GM12873 (cell line): ENCODE results near the gene RGS1.

Experiments
- TF ChIP-seq, protein P1 (sequence below): IDR thresholded peaks from 2 replicates; pipeline ENCODE4 v1.5.1; 2012; ENCODE audit warnings: low read depth, mild to moderate bottlenecking, moderate library complexity, low read length, control low read depth; ENCODE audit not compliant: insufficient read depth; ENCODE audit errors: missing control alignments

RGS1 gene

DNA sequence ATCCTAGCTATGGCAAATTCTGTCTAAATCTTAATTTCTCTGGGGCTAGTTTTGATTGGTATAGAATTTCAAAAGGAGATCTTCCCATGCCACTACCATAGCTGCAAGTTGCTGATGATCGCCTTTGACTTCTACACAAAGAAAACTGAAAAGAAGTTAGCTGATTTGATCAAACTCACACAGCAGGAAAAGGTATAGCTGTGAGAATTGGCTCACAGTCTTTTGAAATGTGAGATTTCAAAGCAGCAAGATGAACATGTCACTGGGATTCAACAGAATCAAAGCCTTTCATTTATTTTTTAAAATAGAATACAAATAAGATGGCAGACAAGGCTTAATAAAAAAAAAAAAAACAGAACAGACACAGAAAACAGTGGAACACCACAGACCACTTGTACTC lies 7.5 kb upstream of the RGS1 start:
- TF ChIP-seq, protein P1, sequence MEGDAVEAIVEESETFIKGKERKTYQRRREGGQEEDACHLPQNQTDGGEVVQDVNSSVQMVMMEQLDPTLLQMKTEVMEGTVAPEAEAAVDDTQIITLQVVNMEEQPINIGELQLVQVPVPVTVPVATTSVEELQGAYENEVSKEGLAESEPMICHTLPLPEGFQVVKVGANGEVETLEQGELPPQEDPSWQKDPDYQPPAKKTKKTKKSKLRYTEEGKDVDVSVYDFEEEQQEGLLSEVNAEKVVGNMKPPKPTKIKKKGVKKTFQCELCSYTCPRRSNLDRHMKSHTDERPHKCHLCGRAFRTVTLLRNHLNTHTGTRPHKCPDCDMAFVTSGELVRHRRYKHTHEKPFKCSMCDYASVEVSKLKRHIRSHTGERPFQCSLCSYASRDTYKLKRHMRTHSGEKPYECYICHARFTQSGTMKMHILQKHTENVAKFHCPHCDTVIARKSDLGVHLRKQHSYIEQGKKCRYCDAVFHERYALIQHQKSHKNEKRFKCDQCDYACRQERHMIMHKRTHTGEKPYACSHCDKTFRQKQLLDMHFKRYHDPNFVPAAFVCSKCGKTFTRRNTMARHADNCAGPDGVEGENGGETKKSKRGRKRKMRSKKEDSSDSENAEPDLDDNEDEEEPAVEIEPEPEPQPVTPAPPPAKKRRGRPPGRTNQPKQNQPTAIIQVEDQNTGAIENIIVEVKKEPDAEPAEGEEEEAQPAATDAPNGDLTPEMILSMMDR = no peak

DNA sequence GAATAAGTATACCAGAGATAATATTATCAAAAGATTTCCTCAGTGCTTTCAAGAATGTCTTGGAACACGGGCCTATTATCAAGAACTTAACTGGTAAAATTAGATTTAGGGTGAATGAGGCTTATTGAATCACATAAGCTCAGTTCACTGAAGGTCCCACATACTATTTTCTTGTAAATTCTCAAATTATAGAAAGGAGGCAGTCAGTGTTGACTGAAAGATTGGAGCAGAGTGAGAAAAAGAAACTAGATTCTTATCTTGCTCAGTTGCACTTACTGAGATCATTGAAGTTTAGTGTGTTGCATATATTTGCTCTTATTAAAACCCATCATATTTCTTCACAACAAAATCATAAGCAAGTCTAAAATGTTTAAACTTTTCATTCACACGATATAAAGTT lies 3.9 kb upstream of the RGS1 start:
- TF ChIP-seq, protein P1 = no peak

GRCh38 chr1:192573499-192573898 lies 2.1 kb upstream of the RGS1 start:
- TF ChIP-seq, protein P1 = no peak

DNA sequence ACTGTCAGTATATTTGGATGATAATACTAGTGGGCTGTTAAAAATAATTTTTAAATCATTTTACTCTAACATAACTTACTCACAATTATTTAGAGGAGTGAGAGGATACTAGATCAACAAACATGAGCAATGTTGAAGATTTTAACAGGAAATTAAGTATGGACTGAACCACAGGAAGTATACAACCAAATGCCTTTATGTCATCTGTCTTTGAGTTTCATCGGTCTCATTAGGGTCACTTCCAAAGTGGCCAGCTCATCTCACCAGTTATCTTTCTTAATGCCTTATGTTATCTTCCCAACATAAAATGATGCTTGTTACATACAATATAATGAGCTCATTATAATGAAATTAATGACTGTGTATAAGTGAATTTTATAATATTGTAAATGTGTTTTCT lies 1.5 kb upstream of the RGS1 start:
- TF ChIP-seq, protein P1 = no peak

GRCh38 chr1:192576190-192577144 lies 894 bp downstream of the RGS1 start:
- TF ChIP-seq, protein P1 = no peak

DNA sequence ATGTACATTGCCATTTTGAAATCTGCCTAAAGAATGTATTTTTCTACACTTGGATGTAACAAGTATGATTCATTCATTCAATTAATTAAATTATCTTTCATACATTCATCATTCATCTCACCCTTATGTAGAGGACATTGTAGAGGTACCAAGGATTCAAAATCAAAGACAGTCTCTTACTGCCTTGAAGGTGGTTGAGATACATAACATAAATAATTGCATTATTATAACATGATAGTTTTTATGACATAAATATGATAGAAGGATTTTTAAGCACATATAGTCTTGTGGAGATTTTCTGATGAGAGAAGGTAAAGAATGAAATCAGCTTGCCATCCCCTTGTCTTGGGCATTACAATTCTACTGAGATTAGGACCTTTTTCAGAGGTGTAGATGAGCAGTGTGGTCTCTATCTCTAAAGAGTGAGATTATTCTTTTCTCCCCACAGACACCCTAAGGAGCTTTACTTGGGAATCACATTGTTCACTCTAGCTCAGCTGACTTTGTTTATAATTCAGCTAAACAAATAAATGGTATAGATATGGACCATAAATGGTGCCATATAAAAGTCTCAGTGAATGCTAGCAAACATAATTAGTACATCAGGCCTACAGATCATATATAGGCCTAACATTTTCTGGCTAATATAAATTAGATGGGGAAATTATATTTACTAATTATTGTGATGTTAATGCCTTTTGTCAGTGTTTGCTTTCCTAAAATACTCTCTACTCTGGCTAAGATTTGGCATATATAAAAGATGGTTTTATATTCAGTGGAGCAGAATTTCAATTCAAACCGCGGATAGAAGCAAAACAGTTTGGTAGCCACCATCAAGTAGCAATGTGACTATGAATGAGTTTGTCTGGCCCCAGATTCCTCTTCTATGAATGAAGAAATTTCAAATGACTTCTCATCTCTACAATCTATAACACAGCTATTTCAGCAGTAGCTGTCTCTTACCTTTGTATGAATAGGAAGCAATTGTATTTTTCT lies 1.9 kb downstream of the RGS1 start:
- TF ChIP-seq, protein P1 = no peak
